HG03108 (cell line): ENCODE data around the gene CSRNP3.

ENCODE experiments used
- ATAC-seq: cut with Tn5 transposase; IDR thresholded peaks from one replicate; pipeline ENCODE4 v1.9.1; 2021; ENCODE audit warnings: moderate library complexity; ENCODE audit not compliant: unreplicated experiment

Gene CSRNP3

GRCh38 chr2:165536851-165537499, 67.5 kb downstream of the CSRNP3 start:
- ATAC-seq: no peak

- ATAC-seq: no peak
These were observed 70.5 kb downstream of the CSRNP3 start for GRCh38 chr2:165539985-165540384.

- ATAC-seq: peak; percentile 68
These were observed 75.4 kb downstream of the CSRNP3 start for GRCh38 chr2:165544897-165545296.

- ATAC-seq: no peak
These were observed 78.4 kb downstream of the CSRNP3 start for GRCh38 chr2:165547900-165548299.

- ATAC-seq: no peak
These were observed 80.1 kb downstream of the CSRNP3 start for GRCh38 chr2:165549619-165550018.

- no peak for ATAC-seq
These were observed 89.3 kb downstream of the CSRNP3 start for GRCh38 chr2:165558832-165559231.

- no peak for ATAC-seq
These were observed 91.0 kb downstream of the CSRNP3 start for GRCh38 chr2:165560377-165560988.

GRCh38 chr2:165561516-165561915, 92.0 kb downstream of the CSRNP3 start:
- ATAC-seq: no peak

GRCh38 chr2:165562233-165562632, 92.7 kb downstream of the CSRNP3 start:
- ATAC-seq: no peak

- no peak for ATAC-seq
These were observed 94.1 kb downstream of the CSRNP3 start for GRCh38 chr2:165563468-165564225.

- no peak for ATAC-seq
These were observed 96.5 kb downstream of the CSRNP3 start for GRCh38 chr2:165566008-165566407.

GRCh38 chr2:165567273-165567672, 97.8 kb downstream of the CSRNP3 start:
- ATAC-seq: no peak

- no peak for ATAC-seq
These were observed 98.9 kb downstream of the CSRNP3 start for GRCh38 chr2:165568361-165568760.

GRCh38 chr2:165571477-165571876, 102.0 kb downstream of the CSRNP3 start:
- ATAC-seq: no peak

- no peak for ATAC-seq
These were observed 102.7 kb downstream of the CSRNP3 start for GRCh38 chr2:165572151-165572550.

GRCh38 chr2:165573534-165574461, 104.3 kb downstream of the CSRNP3 start:
- ATAC-seq: no peak

- ATAC-seq: no peak
These were observed 105.6 kb downstream of the CSRNP3 start for GRCh38 chr2:165575044-165575615.

- ATAC-seq: no peak
These were observed 107.1 kb downstream of the CSRNP3 start for GRCh38 chr2:165576409-165577154.

- no peak for ATAC-seq
These were observed 112.9 kb downstream of the CSRNP3 start for GRCh38 chr2:165582409-165582808.
